Omental fat pad (tissue), 4 donors: ENCODE measurements around the gene RETREG3. TPM values are rescaled to one million over a fixed set of nuclear protein-coding genes. Genes with fewer than 3 reads are reported as not detected.

Source experiments
- ATAC-seq: fragments of 150-250 bp; one replicate; pipeline ENCODE4 v1.9.1; 2016; ENCODE audit warnings: mild to moderate bottlenecking, moderate library complexity; ENCODE audit not compliant: low FRiP score
- DNase-seq: peaks from one replicate; pipeline ENCODE4 v3.0.0-alpha.2; 2019; ENCODE audit warnings: low spot score
- total RNA-seq, 4 donors: library from RNA; depleted of rRNA; stranded (reverse); fragments of >200 nt; gene quantifications; one replicate each; pipeline ENCODE4 v1.1.0, GENCODE V29; 2016
- TF ChIP-seq, protein P1 (sequence below), 3 donors: fragments of 450-650 bp; IDR thresholded peaks; one replicate each; pipeline ENCODE4 v1.5.1; 2016 to 2017; ENCODE audit warnings: antibody characterized with exemption in 3 of 3, mild to moderate bottlenecking in 3 of 3, moderate library complexity in 2 of 3

The RETREG3 gene
- total RNA-seq, 4 donors from 2014 or later: 37.0 to 70.3 (median 55.5) TPM

- ATAC-seq: peak; percentile 70
- peak; percentile 89 for DNase-seq
- TF ChIP-seq, protein P1, sequence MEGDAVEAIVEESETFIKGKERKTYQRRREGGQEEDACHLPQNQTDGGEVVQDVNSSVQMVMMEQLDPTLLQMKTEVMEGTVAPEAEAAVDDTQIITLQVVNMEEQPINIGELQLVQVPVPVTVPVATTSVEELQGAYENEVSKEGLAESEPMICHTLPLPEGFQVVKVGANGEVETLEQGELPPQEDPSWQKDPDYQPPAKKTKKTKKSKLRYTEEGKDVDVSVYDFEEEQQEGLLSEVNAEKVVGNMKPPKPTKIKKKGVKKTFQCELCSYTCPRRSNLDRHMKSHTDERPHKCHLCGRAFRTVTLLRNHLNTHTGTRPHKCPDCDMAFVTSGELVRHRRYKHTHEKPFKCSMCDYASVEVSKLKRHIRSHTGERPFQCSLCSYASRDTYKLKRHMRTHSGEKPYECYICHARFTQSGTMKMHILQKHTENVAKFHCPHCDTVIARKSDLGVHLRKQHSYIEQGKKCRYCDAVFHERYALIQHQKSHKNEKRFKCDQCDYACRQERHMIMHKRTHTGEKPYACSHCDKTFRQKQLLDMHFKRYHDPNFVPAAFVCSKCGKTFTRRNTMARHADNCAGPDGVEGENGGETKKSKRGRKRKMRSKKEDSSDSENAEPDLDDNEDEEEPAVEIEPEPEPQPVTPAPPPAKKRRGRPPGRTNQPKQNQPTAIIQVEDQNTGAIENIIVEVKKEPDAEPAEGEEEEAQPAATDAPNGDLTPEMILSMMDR (IDR thresholded peaks at IDR 0.05): no peak
These were observed 42.1 kb downstream of the RETREG3 start, which contains the start of gene MLX for GRCh38 chr17:42566883-42567573. MLX (plus strand) TSS chr17:42567100; CDS start chr17:42567125, 25 bp downstream.

GRCh38 chr17:42566215-42566882 lies 42.8 kb downstream of the RETREG3 start:
- TF ChIP-seq, protein P1 (IDR thresholded peaks at IDR 0.05): no peak
- ATAC-seq (peak; percentile 8), DNase-seq (no peak)

- TF ChIP-seq, protein P1 (IDR thresholded peaks at IDR 0.05): no peak
- ATAC-seq (no peak), DNase-seq (no peak)
These were observed 43.5 kb downstream of the RETREG3 start for GRCh38 chr17:42565523-42566214.

GRCh38 chr17:42564815-42565522 lies 44.2 kb downstream of the RETREG3 start:
- DNase-seq (no peak), ATAC-seq (no peak)
- TF ChIP-seq, protein P1 (IDR thresholded peaks at IDR 0.05): no peak

DNA sequence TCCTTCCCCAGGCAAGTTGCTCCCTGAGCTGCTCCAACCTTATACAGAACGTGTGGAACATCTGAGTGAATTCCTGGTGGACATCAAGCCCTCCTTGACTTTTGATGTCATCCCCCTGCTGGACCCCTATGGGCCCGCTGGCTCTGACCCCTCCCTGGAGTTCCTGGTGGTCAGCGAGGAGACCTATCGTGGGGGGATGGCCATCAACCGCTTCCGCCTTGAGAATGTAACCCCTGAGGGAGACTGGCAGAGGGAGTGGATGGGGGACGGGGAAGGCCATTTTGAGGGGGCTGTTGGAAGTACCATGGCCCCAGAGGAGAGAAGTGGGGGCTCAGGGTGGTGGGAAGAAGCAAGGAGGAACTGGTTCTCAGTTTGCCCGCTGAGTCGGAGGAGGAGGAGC lies 45.2 kb downstream of the RETREG3 start:
- TF ChIP-seq, protein P1 (IDR thresholded peaks at IDR 0.05): no peak
- DNase-seq: no peak
- no peak for ATAC-seq

- no peak for ATAC-seq
- DNase-seq: no peak
- TF ChIP-seq, protein P1 (IDR thresholded peaks at IDR 0.05): no peak
These were observed 45.6 kb downstream of the RETREG3 start for GRCh38 chr17:42563543-42563942.
